Medulla oblongata (tissue), 1 donor: ENCODE data around the gene RTL5.

Source experiments
- DNase-seq: peaks from one replicate; pipeline ENCODE4 v3.0.0-alpha.2; 2015; ENCODE audit errors: extremely low spot score

The RTL5 gene

GRCh38 chrX:72130156-72130761 is 1.5 kb downstream of the RTL5 start:
- DNase-seq, result no peak

- DNase-seq, result no peak
Observed at GRCh38 chrX:72129661-72130060, 2.1 kb downstream of the RTL5 start.

- DNase-seq, result no peak
Observed at GRCh38 chrX:72128881-72129280, 2.8 kb downstream of the RTL5 start.

GRCh38 chrX:72128183-72128834 is 3.4 kb downstream of the RTL5 start:
- no peak for DNase-seq

- DNase-seq, result no peak
Observed at GRCh38 chrX:72127332-72127731, 4.4 kb downstream of the RTL5 start.

- peak; percentile 79 for DNase-seq
Observed at GRCh38 chrX:72126539-72127140, 5.1 kb downstream of the RTL5 start.

- no peak for DNase-seq
Observed at GRCh38 chrX:72126048-72126415, 5.7 kb downstream of the RTL5 start.

- no peak for DNase-seq
Observed at GRCh38 chrX:72125331-72126047, 6.2 kb downstream of the RTL5 start.

GRCh38 chrX:72124540-72125201 is 7.0 kb downstream of the RTL5 start:
- no peak for DNase-seq

GRCh38 chrX:72123471-72124185 is 8.1 kb downstream of the RTL5 start:
- DNase-seq, result no peak

- DNase-seq, result no peak
Observed at GRCh38 chrX:72122621-72123337, 8.9 kb downstream of the RTL5 start.

GRCh38 chrX:72121383-72121782 is 10.3 kb downstream of the RTL5 start:
- DNase-seq, result peak; percentile 56

- peak; percentile 14 for DNase-seq
Observed at GRCh38 chrX:72120837-72121236, 10.9 kb downstream of the RTL5 start.

- DNase-seq, result no peak
Observed at GRCh38 chrX:72117636-72118210, 14.0 kb downstream of the RTL5 start.

- DNase-seq, result no peak
Observed at GRCh38 chrX:72115380-72115779, 16.3 kb downstream of the RTL5 start.

- no peak for DNase-seq
Observed at GRCh38 chrX:72114807-72115206, 16.9 kb downstream of the RTL5 start.

- no peak for DNase-seq
Observed at GRCh38 chrX:72114306-72114705, 17.4 kb downstream of the RTL5 start.

- DNase-seq, result no peak
Observed at GRCh38 chrX:72113461-72113860, 18.3 kb downstream of the RTL5 start.

- no peak for DNase-seq
Observed at GRCh38 chrX:72110876-72111708, 20.6 kb downstream of the RTL5 start.
